Measurements from ENCODE around the gene DNAJC8. TPM values are rescaled to one million over a fixed set of nuclear protein-coding genes. Genes with fewer than 3 reads are reported as not detected.
A peak's percentile ranks its signal among the peaks of the same experiment; 100 is the strongest.

The DNAJC8 gene
- total and polyA plus RNA-seq, 10 of the 15 experiments (the other 5 are each of a cell fraction or from before 2014, with no cell fraction given) = 91.2 to 296 (median 152) TPM

GRCh38 chr1:28199328-28200233, 33.2 kb downstream of the DNAJC8 start (continued):
- TF ChIP-seq EZH2 (IDR thresholded peaks at IDR 0.05; ENCODE audit: borderline replicate concordance, control insufficient read depth, low read depth, low read length) (no peak), ZNF622 (IDR thresholded peaks at IDR 0.05) (no peak), NR2F1 (conservative IDR thresholded peaks at IDR 0.05) (peak; percentile 98), ATF2 (IDR thresholded peaks at IDR 0.05; ENCODE audit: low read length) (peak; percentile 95), CREM (IDR thresholded peaks at IDR 0.05; ENCODE audit: low read depth) (peak; percentile 90), ZNF217 (IDR thresholded peaks at IDR 0.05) (0 out of 2 replicates have a peak, but pooled peaks have one; percentile 55), MEF2B (IDR thresholded peaks at IDR 0.05; ENCODE audit: partially characterized antibody, poor library complexity, severe bottlenecking) (peak; percentile 83), MTA3 (IDR thresholded peaks at IDR 0.05; ENCODE audit: borderline replicate concordance, low read length) (peak; percentile 94), SUPT20H (IDR thresholded peaks at IDR 0.05; ENCODE audit: borderline replicate concordance, control insufficient read depth, low read depth, low read length) (no peak), RELA (IDR thresholded peaks at IDR 0.05; ENCODE audit: borderline replicate concordance, partially characterized antibody) (no peak), BHLHE40 (IDR thresholded peaks at IDR 0.05; ENCODE audit: borderline replicate concordance in 1 of 2, low read depth in 2 of 2, low read length in 1 of 2) (peak; percentile 74 to 76), POU2F2 (IDR thresholded peaks at IDR 0.05; ENCODE audit: borderline replicate concordance, low read depth, low read length) (peak; percentile 48; the same call in 1 of the 3 replicates), CEBPB (IDR thresholded peaks at IDR 0.05; ENCODE audit: borderline replicate concordance in 1 of 2, low read depth in 2 of 2, low read length in 2 of 2) (peak in 1 of 2 experiments; percentile 94; a peak in 1 of 4 replicates), SPI1 (IDR thresholded peaks at IDR 0.05; ENCODE audit: borderline replicate concordance, insufficient read depth, low read depth, low read length) (peak; percentile 12; the same call in 1 of the 2 replicates), TARDBP (IDR thresholded peaks at IDR 0.05; ENCODE audit: borderline replicate concordance) (peak; percentile 50; the same call in 1 of the 2 replicates), ZNF24 (IDR thresholded peaks at IDR 0.05) (peak; percentile 3), ZNF592 (IDR thresholded peaks at IDR 0.05) (no peak), BCLAF1 (IDR thresholded peaks at IDR 0.05) (no peak)

Data from GM12878 (cell line).